B cell (primary cell): ENCODE data around the gene VPS13D. TPM values are rescaled to one million over a fixed set of nuclear protein-coding genes. Genes with fewer than 3 reads are reported as not detected.

Experiments used
- ATAC-seq: fragments of 200-7000 bp; cut with Tn5 transposase; one replicate; pipeline ENCODE4 v1.10.0; 2021; ENCODE audit warnings: low read depth, mild to moderate bottlenecking, moderate number of reproducible peaks, moderate library complexity
- CTCF ChIA-PET: fragments of 350-600 bp; sonication (Branson Sonifier 250); formaldehyde crosslinking; loops from one replicate; lab custom pipeline; 2021; ENCODE audit warnings: antibody characterized with exemption, inconsistent platforms; lab: Charles Lee
- POLR2A ChIA-PET: fragments of 350-600 bp; sonication (Branson Sonifier 250); formaldehyde crosslinking; loops from one replicate; lab custom pipeline; 2021; ENCODE audit warnings: antibody characterized with exemption; lab: Charles Lee
- DNase-seq: peaks from one replicate; pipeline ENCODE4 v3.0.0; 2013
- H2AFZ ChIP-seq: 2 replicates; pipeline ENCODE4 v1.6.1; 2012; ENCODE audit warnings: mild to moderate bottlenecking, low read depth, low read length; ENCODE audit not compliant: insufficient read depth, poor library complexity, severe bottlenecking
- H3K27ac ChIP-seq, 2 donors: 1 replicate in 1 of 2; 2 replicates in 1 of 2; pipeline ENCODE4 v1.5.1; 2012 to 2013; ENCODE audit warnings: low read length in 2 of 2, mild to moderate bottlenecking in 2 of 2, moderate library complexity in 1 of 2
- H3K27me3 ChIP-seq, 4 experiments: fragments of 200-600 bp in 1 of 4; sonication (generic) in 1 of 4; replicated peaks in 1 of 4; 1 replicate in 2 of 4; 2 replicates in 2 of 4; pipeline versions ENCODE4 v1.6.1 to v1.7.0; 2013 to 2016; ENCODE audit warnings: low read length in 3 of 4, mild to moderate bottlenecking in 2 of 4, mixed read lengths in 1 of 4, moderate library complexity in 1 of 4; ENCODE audit not compliant: insufficient read depth in 4 of 4, control insufficient read depth in 3 of 4; ENCODE audit errors: control extremely low read depth in 1 of 4
- H3K36me3 ChIP-seq, 2 experiments: replicated peaks in 1 of 2; 1 replicate in 1 of 2; 2 replicates in 1 of 2; pipeline versions ENCODE4 v1.6.1 to v1.7.1; 2013; ENCODE audit warnings: low read length in 1 of 2; ENCODE audit not compliant: insufficient read depth in 2 of 2, control insufficient read depth in 1 of 2; ENCODE audit errors: control extremely low read depth in 1 of 2, extremely low read depth in 1 of 2
- H3K4me1 ChIP-seq, 2 donors: fragments of 200-600 bp in 1 of 2; sonication (generic) in 1 of 2; 1 replicate in 1 of 2; 2 replicates in 1 of 2; pipeline versions ENCODE4 v1.5.1 to v1.6.1; 2013 to 2017; ENCODE audit warnings: low read length in 2 of 2; ENCODE audit not compliant: control insufficient read depth in 2 of 2, insufficient read depth in 2 of 2
- H3K4me2 ChIP-seq: replicated peaks from 2 replicates; pipeline ENCODE3; 2012; ENCODE audit warnings: mild to moderate bottlenecking, low read depth, low read length; ENCODE audit not compliant: poor library complexity, severe bottlenecking
- H3K4me3 ChIP-seq, 5 experiments: fragments of 200-600 bp in 1 of 5; sonication (generic) in 1 of 5; 1 replicate in 3 of 5; 2 replicates in 2 of 5; pipeline versions ENCODE4 v1.5.1 to v1.7.0; 2011 to 2016; ENCODE audit warnings: low read length in 4 of 5, mild to moderate bottlenecking in 4 of 5, low read depth in 2 of 5, control low read depth in 1 of 5, moderate library complexity in 1 of 5; ENCODE audit not compliant: insufficient read depth in 1 of 5; ENCODE audit errors: control extremely low read depth in 1 of 5, extremely low read depth in 1 of 5
- H3K79me2 ChIP-seq: fragments of 200-600 bp; sonication (generic); one replicate; pipeline ENCODE4 v1.6.0; 2016; ENCODE audit warnings: low read length; ENCODE audit not compliant: control insufficient read depth, insufficient read depth
- H3K9ac ChIP-seq: fragments of 200-600 bp; sonication (generic); 2 replicates; pipeline ENCODE4 v1.6.1; 2017; ENCODE audit warnings: mild to moderate bottlenecking, low read length, moderate library complexity
- H3K9me3 ChIP-seq, 3 donors: one replicate each; pipeline versions ENCODE4 v1.6.1 to v1.7.1; 2013; ENCODE audit warnings: low read length in 2 of 3; ENCODE audit not compliant: control insufficient read depth in 2 of 3, insufficient read depth in 1 of 3; ENCODE audit errors: control extremely low read depth in 1 of 3
- H4K20me1 ChIP-seq: 2 replicates; pipeline ENCODE4 v1.6.0; 2012; ENCODE audit warnings: mild to moderate bottlenecking, low read length; ENCODE audit not compliant: insufficient read depth, control insufficient read depth, poor library complexity, severe bottlenecking
- H3K27ac Mint-ChIP-seq: one replicate; pipeline ENCODE4 v1.8.0; 2021; ENCODE audit warnings: mixed read lengths
- H3K27me3 Mint-ChIP-seq: one replicate; pipeline ENCODE4 v1.8.0; 2021; ENCODE audit warnings: mixed read lengths
- H3K4me1 Mint-ChIP-seq: one replicate; pipeline ENCODE4 v1.8.0; 2021; ENCODE audit warnings: mixed read lengths
- H3K4me3 Mint-ChIP-seq: one replicate; pipeline ENCODE4 v1.8.0; 2021; ENCODE audit warnings: mixed read lengths
- H3K9me3 Mint-ChIP-seq: one replicate; pipeline ENCODE4 v1.8.0; 2022; ENCODE audit warnings: mixed read lengths; ENCODE audit not compliant: insufficient read depth
- EZH2 ChIP-seq: IDR thresholded peaks from 2 replicates; pipeline ENCODE4 v1.6.1; 2012; ENCODE audit warnings: borderline replicate concordance, low read depth, mild to moderate bottlenecking, moderate library complexity, low read length; ENCODE audit not compliant: insufficient read depth, poor library complexity, severe bottlenecking
- WGBS: methylation state at CpG from one replicate; pipeline ENCODE4 v1.1.5; 2013; ENCODE audit warnings: missing lambda C conversion rate; ENCODE audit not compliant: insufficient coverage; 5-methylcytosine and 5-hydroxymethylcytosine counted together
- intact Hi-C: fragments of 100-400 bp; cut with micrococcal nuclease; formaldehyde crosslinking; loops from one replicate; pipeline ENCODE4 v1.10.0; 2022
- polyA plus RNA-seq: library from polyadenylated mRNA; depleted of rRNA; stranded (reverse); fragments of >200 nt; gene quantifications from 2 replicates; pipeline ENCODE4 v1.2.3, GENCODE V29; 2012
- total RNA-seq, 2 donors: library from RNA; stranded (reverse); fragments of 120-200 nt in 1 of 2; gene quantifications; 1 replicate in 1 of 2; 2 replicates in 1 of 2; pipeline versions ENCODE4 v1.2.3 to v1.2.4, GENCODE V29; 2013 to 2022
- TF ChIP-seq, protein P1 (sequence below): fragments of 200-600 bp; IDR thresholded peaks from one replicate; pipeline ENCODE4 v1.8.0; 2022; ENCODE audit warnings: antibody characterized with exemption, mild to moderate bottlenecking

The VPS13D gene
- total and polyA plus RNA-seq, 2 donors (not counting 1 experiment from before 2014, with no cell fraction given), result 29.9 to 104 TPM

DNA sequence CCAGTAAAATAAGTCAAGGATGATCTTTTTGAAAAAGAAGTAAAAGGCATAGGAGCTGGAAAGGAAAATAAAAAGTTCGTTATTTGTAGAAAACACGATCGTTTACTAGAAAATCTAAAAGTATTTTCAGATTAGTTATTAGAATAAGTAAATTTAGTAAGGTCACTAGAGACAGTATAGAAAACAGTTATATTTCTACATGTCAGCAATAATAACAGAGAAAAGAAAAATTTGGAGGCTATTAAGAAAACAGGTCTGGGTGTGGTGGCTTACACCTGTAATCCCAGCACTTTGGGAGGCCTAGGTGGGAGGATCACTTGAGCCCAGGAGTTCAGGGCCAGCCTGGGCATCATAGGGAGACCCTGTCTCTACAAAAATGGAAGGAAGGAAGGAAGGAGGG, 181.3 kb downstream of the VPS13D start:
- intact Hi-C loops, result no loop called here
- peaks cover 8% of the 10 kb centered on the region for H3K9me3 Mint-ChIP-seq
- peaks cover 0 to 9% (median 7%) of the 10 kb centered on the region in 3 donors for H3K9me3 ChIP-seq
- peaks cover 5% of the 10 kb centered on the region for H3K4me1 Mint-ChIP-seq
- H3K4me3 Mint-ChIP-seq, result no peak overlapping the region
- ATAC-seq (no peak), DNase-seq (no peak)
- no peak overlapping the region for H3K27ac ChIP-seq
- no peaks in the 10 kb centered on the region for H3K27me3 Mint-ChIP-seq
- H3K36me3 ChIP-seq, result peaks cover 10 to 16% of the 10 kb centered on the region in 2 experiments
- H2AFZ ChIP-seq, result no peak overlapping the region
- ChIA-PET CTCF (no interaction called here), POLR2A (no interaction called here)
- no peak overlapping the region for H3K4me3 ChIP-seq
- no peak overlapping the region for H3K4me2 ChIP-seq
- H3K79me2 ChIP-seq, result no peaks in the 10 kb centered on the region
- H3K4me1 ChIP-seq, result no peaks in the 10 kb centered on the region
- WGBS, result no CpG with 5 or more reads among the region's 3 CpGs
- no peak for TF ChIP-seq EZH2
- TF ChIP-seq, protein P1, sequence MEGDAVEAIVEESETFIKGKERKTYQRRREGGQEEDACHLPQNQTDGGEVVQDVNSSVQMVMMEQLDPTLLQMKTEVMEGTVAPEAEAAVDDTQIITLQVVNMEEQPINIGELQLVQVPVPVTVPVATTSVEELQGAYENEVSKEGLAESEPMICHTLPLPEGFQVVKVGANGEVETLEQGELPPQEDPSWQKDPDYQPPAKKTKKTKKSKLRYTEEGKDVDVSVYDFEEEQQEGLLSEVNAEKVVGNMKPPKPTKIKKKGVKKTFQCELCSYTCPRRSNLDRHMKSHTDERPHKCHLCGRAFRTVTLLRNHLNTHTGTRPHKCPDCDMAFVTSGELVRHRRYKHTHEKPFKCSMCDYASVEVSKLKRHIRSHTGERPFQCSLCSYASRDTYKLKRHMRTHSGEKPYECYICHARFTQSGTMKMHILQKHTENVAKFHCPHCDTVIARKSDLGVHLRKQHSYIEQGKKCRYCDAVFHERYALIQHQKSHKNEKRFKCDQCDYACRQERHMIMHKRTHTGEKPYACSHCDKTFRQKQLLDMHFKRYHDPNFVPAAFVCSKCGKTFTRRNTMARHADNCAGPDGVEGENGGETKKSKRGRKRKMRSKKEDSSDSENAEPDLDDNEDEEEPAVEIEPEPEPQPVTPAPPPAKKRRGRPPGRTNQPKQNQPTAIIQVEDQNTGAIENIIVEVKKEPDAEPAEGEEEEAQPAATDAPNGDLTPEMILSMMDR, result no peak
- H3K27me3 ChIP-seq, result no peaks in the 10 kb centered on the region
- H4K20me1 ChIP-seq, result no peaks in the 10 kb centered on the region
- no peak overlapping the region for H3K27ac Mint-ChIP-seq
- no peak overlapping the region for H3K9ac ChIP-seq

- Histone ChIP-seq H3K27ac (no peak overlapping the region), H3K4me1 (no peaks in the 10 kb centered on the region), H3K9ac (no peak overlapping the region), H3K36me3 (peaks cover 10 to 19% of the 10 kb centered on the region in 2 experiments), H3K9me3 (peaks cover 0 to 9% (median 7%) of the 10 kb centered on the region in 3 donors), H3K4me2 (no peak overlapping the region), H2AFZ (no peak overlapping the region), H3K4me3 (no peak overlapping the region), H4K20me1 (no peaks in the 10 kb centered on the region), H3K79me2 (no peaks in the 10 kb centered on the region), H3K27me3 (no peaks in the 10 kb centered on the region)
- Mint-ChIP-seq H3K27ac (no peak overlapping the region), H3K4me3 (no peak overlapping the region), H3K9me3 (peaks cover 8% of the 10 kb centered on the region), H3K27me3 (no peaks in the 10 kb centered on the region), H3K4me1 (peaks cover 8% of the 10 kb centered on the region)
- DNase-seq (no peak), ATAC-seq (no peak)
- POLR2A ChIA-PET, result no interaction called here
- CTCF ChIA-PET, result no interaction called here
- TF ChIP-seq EZH2, result no peak
- TF ChIP-seq, protein P1, result no peak
- 100% methylated on average over 4 of the region's 6 CpGs for WGBS
- intact Hi-C loops, result no loop called here
Observed at GRCh38 chr1:12411747-12412146, 181.9 kb downstream of the VPS13D start.
